H1 (cell line): ENCODE results near the gene PLEKHG5. TPM values are rescaled to one million over a fixed set of nuclear protein-coding genes. Genes with fewer than 3 reads are reported as not detected.
A peak's percentile ranks its signal among the peaks of the same experiment; 100 is the strongest.

Source experiments
- CTCF ChIA-PET: fragments of 300-600 bp; sonication (Branson Sonifier 250); formaldehyde crosslinking; loops from one replicate; lab custom pipeline; 2021; ENCODE audit not compliant: partially characterized antibody; lab: Charles Lee
- POLR2A ChIA-PET: fragments of 300-600 bp; sonication (Branson Sonifier 250); formaldehyde crosslinking; loops from one replicate; lab custom pipeline; 2021; ENCODE audit warnings: inconsistent platforms; ENCODE audit not compliant: partially characterized antibody; lab: Charles Lee
- DNase-seq, 2 experiments: peaks; one replicate each; pipeline versions ENCODE4 v3.0.0 to v3.0.0-alpha.2; 2010 to 2022; ENCODE audit warnings: low spot score in 2 of 2, low read depth in 1 of 2, mixed read lengths in 1 of 2
- FAIRE-seq: peaks from 2 replicates; lab custom pipeline; 2011; peaks lifted over from hg19 to GRCh38; lab: Jason Lieb, UNC
- H2AFZ ChIP-seq: 2 replicates; pipeline ENCODE4 v1.8.1; 2012; ENCODE audit warnings: low read length, inconsistent platforms
- H2AK5ac ChIP-seq: 2 replicates; pipeline ENCODE4 v1.6.1; 2013; ENCODE audit warnings: low read depth, low read length
- H2BK120ac ChIP-seq: replicated peaks from 2 replicates; pipeline ENCODE3; 2013; ENCODE audit warnings: low read depth, low read length, inconsistent platforms
- H2BK12ac ChIP-seq: 2 replicates; pipeline ENCODE4 v1.6.1; 2013; ENCODE audit warnings: low read depth, low read length
- H2BK15ac ChIP-seq: 2 replicates; pipeline ENCODE4 v1.6.1; 2013; ENCODE audit warnings: low read length
- H2BK20ac ChIP-seq: 2 replicates; pipeline ENCODE4 v1.6.1; 2013; ENCODE audit warnings: low read length
- H2BK5ac ChIP-seq: 2 replicates; pipeline ENCODE4 v1.6.1; 2013; ENCODE audit warnings: low read depth, low read length
- H3K14ac ChIP-seq: 2 replicates; pipeline ENCODE4 v1.6.1; 2013; ENCODE audit warnings: inconsistent platforms; ENCODE audit not compliant: insufficient read length
- H3K18ac ChIP-seq: 2 replicates; pipeline ENCODE4 v1.6.1; 2013; ENCODE audit warnings: low read length; ENCODE audit errors: extremely low read depth
- H3K23ac ChIP-seq: 2 replicates; pipeline ENCODE4 v1.6.1; 2013; ENCODE audit warnings: inconsistent platforms; ENCODE audit not compliant: insufficient read length
- H3K23me2 ChIP-seq: 2 replicates; pipeline ENCODE4 v1.6.1; 2013; ENCODE audit warnings: low read depth, low read length
- H3K27ac ChIP-seq: 2 replicates; pipeline ENCODE4 v1.6.1; 2011; ENCODE audit warnings: low read depth, low read length, inconsistent platforms
- H3K27me3 ChIP-seq, 4 experiments: replicated peaks in 1 of 4; 1 replicate in 1 of 4; 2 replicates in 3 of 4; pipeline versions ENCODE4 v1.6.1 to v1.8.1; 2011 to 2013; ENCODE audit warnings: low read length in 3 of 4, mild to moderate bottlenecking in 3 of 4, inconsistent platforms in 2 of 4, mixed read lengths in 2 of 4, moderate library complexity in 1 of 4; ENCODE audit not compliant: control insufficient read depth in 3 of 4, insufficient read depth in 3 of 4; ENCODE audit errors: extremely low read depth in 1 of 4
- H3K36me3 ChIP-seq, 4 experiments: 2 replicates each; pipeline versions ENCODE4 v1.6.1 to v1.8.1; 2011 to 2013; ENCODE audit warnings: mild to moderate bottlenecking in 4 of 4, low read length in 3 of 4, moderate library complexity in 2 of 4, control low read depth in 1 of 4, inconsistent platforms in 1 of 4; ENCODE audit not compliant: insufficient read depth in 4 of 4, control insufficient read depth in 2 of 4
- H3K4ac ChIP-seq: replicated peaks from 2 replicates; pipeline ENCODE3; 2013; ENCODE audit warnings: low read length, low read depth, mixed read lengths, inconsistent platforms; ENCODE audit not compliant: insufficient read length
- H3K4me1 ChIP-seq, 4 experiments: replicated peaks in 1 of 4; 1 replicate in 1 of 4; 2 replicates in 3 of 4; pipeline versions ENCODE4 v1.6.1 to v1.8.1; 2011 to 2013; ENCODE audit warnings: low read length in 3 of 4, inconsistent platforms in 2 of 4, mixed read lengths in 1 of 4; ENCODE audit not compliant: insufficient read depth in 4 of 4, control insufficient read depth in 3 of 4
- H3K4me2 ChIP-seq, 2 experiments: 2 replicates each; pipeline versions ENCODE4 v1.6.1 to v1.8.1; 2011 to 2013; ENCODE audit warnings: low read depth in 2 of 2, low read length in 2 of 2, control low read depth in 1 of 2, inconsistent platforms in 1 of 2, mild to moderate bottlenecking in 1 of 2; ENCODE audit not compliant: insufficient read depth in 1 of 2
- H3K4me3 ChIP-seq, 4 experiments: fragments of 200-600, 300-600 bp in 1 of 4; sonication (generic), shearing (Covaris generic), sonication (Bioruptor Twin) in 1 of 4; 2 replicates each; pipeline versions ENCODE4 v1.5.1 to v1.8.1; 2011 to 2016; ENCODE audit warnings: low read length in 4 of 4, low read depth in 3 of 4, control low read depth in 2 of 4, inconsistent platforms in 2 of 4, mild to moderate bottlenecking in 2 of 4, mixed read lengths in 1 of 4, moderate library complexity in 1 of 4; ENCODE audit not compliant: insufficient read depth in 2 of 4; ENCODE audit errors: extremely low read depth in 1 of 4
- H3K56ac ChIP-seq: replicated peaks from 2 replicates; pipeline ENCODE3; 2013; ENCODE audit warnings: low read depth, mild to moderate bottlenecking, mixed read lengths, low read length, inconsistent platforms; ENCODE audit not compliant: insufficient read length
- H3K79me1 ChIP-seq: 2 replicates; pipeline ENCODE4 v1.6.1; 2013; ENCODE audit warnings: low read depth, low read length, control low read depth
- H3K79me2 ChIP-seq, 2 experiments: 2 replicates each; pipeline versions ENCODE4 v1.6.1 to v1.8.1; 2012 to 2013; ENCODE audit warnings: low read length in 2 of 2, mild to moderate bottlenecking in 2 of 2, inconsistent platforms in 1 of 2; ENCODE audit not compliant: insufficient read depth in 2 of 2, control insufficient read depth in 1 of 2
- H3K9ac ChIP-seq, 4 experiments: replicated peaks in 1 of 4; 1 replicate in 1 of 4; 2 replicates in 3 of 4; pipeline versions ENCODE4 v1.6.1 to v1.8.1; 2011 to 2013; ENCODE audit warnings: low read depth in 3 of 4, low read length in 3 of 4, control low read depth in 2 of 4, mild to moderate bottlenecking in 2 of 4, moderate library complexity in 2 of 4, inconsistent platforms in 1 of 4; ENCODE audit errors: extremely low read depth in 1 of 4
- H3K9me3 ChIP-seq, 2 experiments: 2 replicates each; pipeline versions ENCODE4 v1.6.1 to v1.8.1; 2012 to 2013; ENCODE audit warnings: mild to moderate bottlenecking in 2 of 2, moderate library complexity in 2 of 2, control low read depth in 1 of 2, inconsistent platforms in 1 of 2, low read depth in 1 of 2, low read length in 1 of 2, mixed read lengths in 1 of 2; ENCODE audit not compliant: insufficient read depth in 2 of 2
- H4K20me1 ChIP-seq, 2 experiments: replicated peaks in 1 of 2; 2 replicates each; pipeline versions ENCODE3 to v1.8.1; 2011 to 2013; ENCODE audit warnings: inconsistent platforms in 2 of 2, low read length in 2 of 2, mild to moderate bottlenecking in 1 of 2; ENCODE audit not compliant: insufficient read depth in 2 of 2, control insufficient read depth in 1 of 2
- H4K5ac ChIP-seq: 2 replicates; pipeline ENCODE4 v1.6.1; 2013; ENCODE audit warnings: low read length, low read depth, mixed read lengths, inconsistent platforms; ENCODE audit not compliant: insufficient read length
- H4K8ac ChIP-seq: 2 replicates; pipeline ENCODE4 v1.8.0; 2013; ENCODE audit warnings: mild to moderate bottlenecking, moderate library complexity, low read length, inconsistent platforms; ENCODE audit not compliant: insufficient read depth; ENCODE audit errors: extremely low read depth
- H4K91ac ChIP-seq: replicated peaks from 2 replicates; pipeline ENCODE3; 2013; ENCODE audit warnings: low read length, mixed read lengths, inconsistent platforms; ENCODE audit not compliant: insufficient read length
- CHD1 ChIP-seq: IDR thresholded peaks from 2 replicates; pipeline ENCODE4 v1.6.1; 2012; ENCODE audit warnings: low read depth, low read length, improper control_type of control experiment
- HDAC6 ChIP-seq: IDR thresholded peaks from one replicate; pipeline ENCODE4 v1.7.1; 2012; ENCODE audit warnings: low read depth, mild to moderate bottlenecking, inconsistent platforms, low read length, moderate library complexity
- NANOG ChIP-seq: IDR thresholded peaks from 2 replicates; pipeline ENCODE4 v1.6.1; 2011; ENCODE audit warnings: low read length, low read depth, mild to moderate bottlenecking, inconsistent platforms; ENCODE audit not compliant: insufficient read depth, poor library complexity, severe bottlenecking
- POLR2AphosphoS5 ChIP-seq: IDR thresholded peaks from 2 replicates; pipeline ENCODE4 v1.6.1; 2011; ENCODE audit warnings: low read depth, low read length
- WGBS, 2 experiments: shearing (Covaris generic) in 1 of 2; methylation state at CpG; one replicate each; pipeline versions ENCODE4 v1.1.6 to v1.1.7; 2013 to 2015; ENCODE audit warnings: low lambda C conversion rate in 2 of 2, mixed read lengths in 2 of 2, inconsistent platforms in 1 of 2, low coverage in 1 of 2, missing lambda C conversion rate in 1 of 2; ENCODE audit not compliant: insufficient replicate concordance in 2 of 2, insufficient coverage in 1 of 2, insufficient read length in 1 of 2; ENCODE audit errors: extremely low coverage in 1 of 2, missing lambda C conversion rate in 1 of 2; 5-methylcytosine and 5-hydroxymethylcytosine counted together
- polyA plus RNA-seq, 7 experiments: library from polyadenylated mRNA; depleted of rRNA in 3 of 7; stranded (reverse) in 5 of 7; unstranded in 2 of 7; fragments of >200 nt in 5 of 7; fragments of 200-250 nt in 2 of 7; gene quantifications; 1 replicate in 5 of 7; 2 replicates in 1 of 7; 4 replicates in 1 of 7; pipeline versions ENCODE4 v1.2.1 to v1.2.3, GENCODE V29; 2011 to 2013; ENCODE audit warnings: missing spikeins in 2 of 7, mixed read lengths in 2 of 7
- total RNA-seq: library from RNA; stranded (reverse); fragmentation: NEBNext Ultra II Directional; extraction: Animal tissue kit (Norgen Biotek cat#: 25700); gene quantifications from 2 replicates; pipeline ENCODE4 v1.2.1, GENCODE V29; 2021

Gene PLEKHG5
- total and polyA plus RNA-seq, 2 of the 8 experiments (the other 6 are each of a cell fraction or from before 2014, with no cell fraction given) = 10.4 to 13.8 TPM

- CTCF ChIA-PET = interaction anchor here (0.6 to 6.1 kb wide), 14 partner anchors 9 to 63 kb away, joined by 3 to 31 read pairs (median 4); partner anchors contain the start of gene PLEKHG5
- TF ChIP-seq HDAC6 (no peak), NANOG (no peak), POLR2AphosphoS5 (0 out of 2 replicates have a peak, but pooled peaks have one; percentile 10), CHD1 (no peak)
- POLR2A ChIA-PET = interaction anchor here (0.8 to 2.8 kb wide), 6 partner anchors 11 to 134 kb away, joined by 3 to 13 read pairs (median 3); no protein-coding TSS in a partner anchor
Measured at GRCh38 chr1:6461538-6462411, 29.7 kb downstream of the PLEKHG5 start.

More at GRCh38 chr1:6461538-6462411, 29.7 kb downstream of the PLEKHG5 start:
- Histone ChIP-seq H3K4ac (no peak overlapping the region), H2BK12ac (no peak overlapping the region), H2BK5ac (no peak overlapping the region), H3K27me3 (peaks cover 0 to 6% (median 3%) of the 10 kb centered on the region in 4 experiments; a peak in 3 of 7 replicates), H2BK120ac (no peak overlapping the region), H3K36me3 (peaks cover 0 to 6% (median 3%) of the 10 kb centered on the region in 4 experiments; a peak in 1 of 8 replicates), H3K4me3 (no peak overlapping the region), H4K91ac (no peak overlapping the region), H2BK15ac (no peak overlapping the region), H3K27ac (no peak overlapping the region), H3K79me2 (no peaks in the 10 kb centered on the region), H3K18ac (no peak overlapping the region), H2AK5ac (no peak overlapping the region), H4K5ac (no peak overlapping the region), H4K20me1 (no peaks in the 10 kb centered on the region), H3K4me1 (peaks cover 0 to 20% (median 14%) of the 10 kb centered on the region in 4 experiments; a peak in 5 of 7 replicates), H3K79me1 (no peaks in the 10 kb centered on the region), H3K4me2 (no peak overlapping the region), H3K23ac (no peak overlapping the region), H3K14ac (no peak overlapping the region), H3K23me2 (no peaks in the 10 kb centered on the region; the same call in 1 of the 2 replicates), H3K9ac (no peak overlapping the region), H3K56ac (no peak overlapping the region), H2AFZ (no peak overlapping the region), H4K8ac (no peak overlapping the region), H2BK20ac (no peak overlapping the region), H3K9me3 (no peaks in the 10 kb centered on the region)
- 94% methylated on average over 44 of the region's 48 CpGs; no CpG with 5 or more reads in 1 of the 2 experiments for WGBS, 2 experiments
- DNase-seq = no peak
- FAIRE-seq = no peak
